HepG2 (cell line): Measurements from ENCODE around the gene FBXO28. TPM values are rescaled to one million over a fixed set of nuclear protein-coding genes. Genes with fewer than 3 reads are reported as not detected.

Experiments
- ATAC-seq: fragments of 200-7000 bp; cut with Tn5 transposase; 3 replicates; pipeline ENCODE4 v1.9.1; 2020; ENCODE audit warnings: mild to moderate bottlenecking, moderate library complexity
- BruUV-seq: library from RNA; stranded (reverse); fragments of 400-500 nt; replicated peaks from 2 replicates; lab custom pipeline; 2021; lab: Mats Ljungman, UMichigan
- CTCF ChIA-PET: fragments of 300-600 bp; formaldehyde crosslinking; extraction: SDS; loops from one replicate; lab custom pipeline; 2021; ENCODE audit warnings: low total read pairs, inconsistent platforms, low intra/inter-chr PET ratio; lab: Yijun Ruan, JAX
- POLR2A ChIA-PET: fragments of 350-600 bp; sonication (Branson Sonifier 250); formaldehyde crosslinking; loops from one replicate; lab custom pipeline; 2020; ENCODE audit warnings: antibody characterized with exemption, inconsistent platforms; lab: Yijun Ruan, JAX
- DNase-seq: peaks from one replicate; pipeline ENCODE4 v3.0.0-alpha.2; 2015; ENCODE audit warnings: low spot score
- FAIRE-seq: peaks from 3 replicates; lab custom pipeline; 2011; peaks lifted over from hg19 to GRCh38; lab: Jason Lieb, UNC
- H2AFZ ChIP-seq: one replicate; pipeline ENCODE4 v1.6.1; 2011; ENCODE audit warnings: low read length, inconsistent platforms
- H3K27ac ChIP-seq: fragments of 300-600 bp; 3 replicates; pipeline ENCODE4 v1.8.0; 2011; ENCODE audit warnings: mixed run types, mild to moderate bottlenecking, mixed read lengths, low read length, inconsistent platforms; ENCODE audit not compliant: insufficient read depth; ENCODE audit errors: extremely low read length
- H3K27me3 ChIP-seq, 2 experiments: fragments of 200-600 bp in 1 of 2; 2 replicates in 1 of 2; 3 replicates in 1 of 2; pipeline versions ENCODE4 v1.6.0 to v1.8.0; 2011; ENCODE audit warnings: low read length in 2 of 2, mild to moderate bottlenecking in 2 of 2, moderate library complexity in 2 of 2, inconsistent platforms in 1 of 2; ENCODE audit not compliant: insufficient read depth in 2 of 2, control insufficient read depth in 1 of 2
- H3K36me3 ChIP-seq, 2 experiments: fragments of 200-600 bp in 1 of 2; replicated peaks in 1 of 2; 2 replicates in 1 of 2; 3 replicates in 1 of 2; pipeline versions ENCODE4 v1.5.1 to v1.8.0; 2011; ENCODE audit warnings: low read length in 2 of 2, inconsistent platforms in 1 of 2; ENCODE audit not compliant: insufficient read depth in 2 of 2, control insufficient read depth in 1 of 2
- H3K4me1 ChIP-seq: 2 replicates; pipeline ENCODE4 v1.5.1; 2012; ENCODE audit warnings: low read length, inconsistent platforms; ENCODE audit not compliant: insufficient read depth
- H3K4me2 ChIP-seq: 2 replicates; pipeline ENCODE4 v1.6.0; 2011; ENCODE audit warnings: low read depth, low read length, inconsistent platforms
- H3K4me3 ChIP-seq, 3 experiments: fragments of 200-600 bp in 1 of 3; sonication (generic), shearing (Covaris generic) in 1 of 3; replicated peaks in 1 of 3; 2 replicates each; pipeline ENCODE4 v1.5.1; 2011 to 2016; ENCODE audit warnings: low read length in 3 of 3, inconsistent platforms in 2 of 3, low read depth in 2 of 3, mild to moderate bottlenecking in 2 of 3, control low read depth in 1 of 3, mixed read lengths in 1 of 3; ENCODE audit not compliant: insufficient read depth in 1 of 3
- H3K79me2 ChIP-seq: one replicate; pipeline ENCODE4 v1.6.1; 2011; ENCODE audit warnings: low read length, inconsistent platforms; ENCODE audit not compliant: insufficient read depth
- H3K9ac ChIP-seq: 2 replicates; pipeline ENCODE4 v1.6.0; 2011; ENCODE audit warnings: mild to moderate bottlenecking, low read depth, low read length, inconsistent platforms; ENCODE audit not compliant: insufficient read depth
- H3K9me3 ChIP-seq: 2 replicates; pipeline ENCODE4 v1.5.1; 2012; ENCODE audit warnings: mild to moderate bottlenecking, low read length
- H4K20me1 ChIP-seq: 2 replicates; pipeline ENCODE4 v1.6.0; 2011; ENCODE audit warnings: inconsistent platforms, mild to moderate bottlenecking, low read length, moderate library complexity; ENCODE audit not compliant: insufficient read depth
- AGO2 ChIP-seq: fragments of 200-400 bp; formaldehyde crosslinking; optimal IDR thresholded peaks from 2 replicates; pipeline ENCODE3; 2017; ENCODE audit warnings: mild to moderate bottlenecking, low read depth, low read length, moderate library complexity
- BCL6 ChIP-seq: IDR thresholded peaks from 2 replicates; pipeline ENCODE4 v1.6.1; 2016; ENCODE audit warnings: missing genetic modification reagents, missing compliant biosample characterization
- EED ChIP-seq: sonication (generic); formaldehyde crosslinking; IDR thresholded peaks from 2 replicates; pipeline ENCODE4 v1.5.0; 2020; ENCODE audit warnings: mild to moderate bottlenecking, missing genetic modification reagents
- ELF3 ChIP-seq: IDR thresholded peaks from 2 replicates; pipeline ENCODE4 v1.6.1; 2016; ENCODE audit warnings: missing genetic modification reagents, missing compliant biosample characterization
- GTF3A ChIP-seq: sonication (generic); formaldehyde crosslinking; conservative IDR thresholded peaks from 2 replicates; pipeline ENCODE4 v1.4.0; 2020; ENCODE audit warnings: mild to moderate bottlenecking, missing genetic modification reagents
- JARID2 ChIP-seq: sonication (generic); formaldehyde crosslinking; IDR thresholded peaks from 2 replicates; pipeline ENCODE4 v1.8.1; 2023; ENCODE audit warnings: missing genetic modification reagents, inconsistent platforms; ENCODE audit not compliant: insufficient replicate concordance
- NAIF1 ChIP-seq: sonication (generic); formaldehyde crosslinking; IDR thresholded peaks from 2 replicates; pipeline ENCODE4 v1.5.0; 2020; ENCODE audit warnings: mild to moderate bottlenecking, missing genetic modification reagents, borderline replicate concordance
- NCOA1 ChIP-seq: sonication (generic); formaldehyde crosslinking; IDR thresholded peaks from 2 replicates; pipeline ENCODE4 v1.9.0; 2021; ENCODE audit warnings: missing genetic modification reagents
- NR2F1 ChIP-seq, 2 experiments: fragments of 450-650 bp in 1 of 2; formaldehyde crosslinking in 1 of 2; IDR thresholded peaks; 2 replicates each; pipeline versions ENCODE4 v1.5.0 to v1.6.1; 2016 to 2020; ENCODE audit warnings: mild to moderate bottlenecking in 1 of 2, missing compliant biosample characterization in 1 of 2, missing genetic modification reagents in 1 of 2, moderate library complexity in 1 of 2
- PREB ChIP-seq: sonication (generic); formaldehyde crosslinking; IDR thresholded peaks from 2 replicates; pipeline ENCODE4 v1.4.0; 2020; ENCODE audit warnings: missing genetic modification reagents
- ZNF691 ChIP-seq: sonication (generic); formaldehyde crosslinking; IDR thresholded peaks from 2 replicates; pipeline ENCODE4 v1.4.0; 2020; ENCODE audit warnings: missing genetic modification reagents, low read depth, mild to moderate bottlenecking, borderline replicate concordance
- ZNF784 ChIP-seq: sonication (generic); formaldehyde crosslinking; IDR thresholded peaks from 2 replicates; pipeline ENCODE4 v1.5.1; 2020; ENCODE audit warnings: missing genetic modification reagents, mild to moderate bottlenecking, borderline replicate concordance
- ZNF878 ChIP-seq: sonication (generic); formaldehyde crosslinking; IDR thresholded peaks from 2 replicates; pipeline ENCODE4 v1.8.1; 2023; ENCODE audit warnings: mild to moderate bottlenecking, missing genetic modification reagents, moderate library complexity
- WGBS: methylation state at CpG from one replicate; pipeline ENCODE4 v1.1.6; 2017; ENCODE audit warnings: low lambda C conversion rate; 5-methylcytosine and 5-hydroxymethylcytosine counted together
- in situ Hi-C: cut with HindIII; loops from 2 replicates; pipeline ENCODE4 v1.10.0; 2017; ENCODE audit warnings: low pct_unique_long_range_greater_than_20kb; ENCODE audit not compliant: extremely low pct_ligation_motif_present
- intact Hi-C: fragments of 100-400 bp; cut with micrococcal nuclease; formaldehyde crosslinking; loops from one replicate; pipeline ENCODE4 v1.10.0; 2022; ENCODE audit not compliant: unreplicated experiment
- polyA plus RNA-seq, 8 experiments: library from polyadenylated mRNA; depleted of rRNA in 3 of 8; stranded (reverse) in 7 of 8; unstranded in 1 of 8; fragments of >200 nt; fragmentation: Illumina TruSeq in 4 of 8; extraction: Trizol in 4 of 8; gene quantifications; 2 replicates each; pipeline versions ENCODE4 v1.2.1 to v1.2.3, GENCODE V29; 2011 to 2016; ENCODE audit warnings: low read depth in 4 of 8, missing spikeins in 1 of 8, mixed read lengths in 1 of 8; ENCODE audit not compliant: insufficient read depth in 1 of 8
- total RNA-seq, 5 experiments: library from RNA; depleted of rRNA; stranded (reverse); fragments of >200 nt; fragmentation: Illumina TruSeq; extraction: Trizol; gene quantifications; 2 replicates each; pipeline ENCODE4 v1.2.3, GENCODE V29; 2016; ENCODE audit warnings: low read depth in 1 of 5
- TF ChIP-seq, protein P1 (sequence below): sonication (generic); formaldehyde crosslinking; IDR thresholded peaks from 2 replicates; pipeline ENCODE4 v1.4.0; 2020; ENCODE audit warnings: missing genetic modification reagents

Gene FBXO28
- total and polyA plus RNA-seq, 2 of the 13 experiments (the other 11 are each of a cell fraction or from before 2014, with no cell fraction given) = 8.5 to 29.1 TPM

DNA sequence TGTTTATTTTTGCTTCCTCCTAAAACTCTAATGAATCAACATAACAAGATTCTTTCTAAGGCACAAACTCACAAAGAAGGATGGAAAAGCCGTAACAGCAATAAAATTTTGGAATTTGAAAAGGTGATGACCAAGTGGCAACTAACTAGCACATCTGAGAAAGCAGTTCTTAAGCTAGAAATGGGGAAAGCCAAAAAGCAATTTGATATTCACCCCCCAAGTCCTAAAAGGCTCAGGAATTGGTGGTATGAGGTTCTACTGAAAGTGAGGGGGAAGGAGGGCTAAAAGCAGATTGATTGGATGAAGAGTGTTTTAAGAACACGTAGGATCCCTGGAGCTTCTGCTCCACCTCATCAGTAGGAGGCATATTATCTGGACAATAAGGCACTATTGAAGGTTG lies 43.4 kb upstream of the FBXO28 start:
- in situ Hi-C loops = no loop called here

More for the DNA sequence above, 43.4 kb upstream of the FBXO28 start:
- intact Hi-C loops = no loop called here
- ATAC-seq = no peak
- Histone ChIP-seq H3K4me3 (no peak overlapping the region), H4K20me1 (no peaks in the 10 kb centered on the region), H3K9ac (no peak overlapping the region), H3K4me2 (no peak overlapping the region), H2AFZ (no peak overlapping the region), H3K9me3 (no peaks in the 10 kb centered on the region), H3K79me2 (no peaks in the 10 kb centered on the region), H3K4me1 (peaks cover 14% of the 10 kb centered on the region), H3K27me3 (0 out of 5 replicates have a peak, but pooled peaks cover 0 to 4% of the 10 kb centered on the region in 2 experiments), H3K27ac (no peak overlapping the region), H3K36me3 (no peaks in the 10 kb centered on the region)
- TF ChIP-seq PREB (CRISPR knock-in tag) (no peak), GTF3A (CRISPR knock-in tag) (no peak), NAIF1 (CRISPR knock-in tag) (no peak), JARID2 (CRISPR knock-in tag) (no peak), EED (no peak), NR2F1 (CRISPR knock-in tag; IDR thresholded peaks at IDR 0.05) (no peak), BCL6 (no peak), AGO2 (no peak), ELF3 (CRISPR knock-in tag) (no peak), NCOA1 (CRISPR knock-in tag) (no peak), ZNF691 (CRISPR knock-in tag) (no peak), ZNF784 (CRISPR knock-in tag) (no peak), ZNF878 (no peak)
- TF ChIP-seq, protein P1, sequence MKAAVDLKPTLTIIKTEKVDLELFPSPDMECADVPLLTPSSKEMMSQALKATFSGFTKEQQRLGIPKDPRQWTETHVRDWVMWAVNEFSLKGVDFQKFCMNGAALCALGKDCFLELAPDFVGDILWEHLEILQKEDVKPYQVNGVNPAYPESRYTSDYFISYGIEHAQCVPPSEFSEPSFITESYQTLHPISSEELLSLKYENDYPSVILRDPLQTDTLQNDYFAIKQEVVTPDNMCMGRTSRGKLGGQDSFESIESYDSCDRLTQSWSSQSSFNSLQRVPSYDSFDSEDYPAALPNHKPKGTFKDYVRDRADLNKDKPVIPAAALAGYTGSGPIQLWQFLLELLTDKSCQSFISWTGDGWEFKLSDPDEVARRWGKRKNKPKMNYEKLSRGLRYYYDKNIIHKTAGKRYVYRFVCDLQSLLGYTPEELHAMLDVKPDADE (CRISPR knock-in tag) = no peak
- 17% methylated on average over 2 of the region's 2 CpGs for WGBS
- no peak for DNase-seq
- no peak for FAIRE-seq
- POLR2A ChIA-PET = no interaction called here
- no TSS peak for BruUV-seq
- CTCF ChIA-PET = no interaction called here
